Suprapubic skin (tissue), 4 donors: ENCODE measurements around the gene CFAP58.

Experiments used
- CTCF ChIP-seq, 2 donors: fragments of 200-600 bp in 1 of 2; fragments of 450-650 bp in 1 of 2; sonication (generic) in 1 of 2; IDR thresholded peaks; one replicate each; pipeline ENCODE4 v1.5.1; 2016 to 2019; ENCODE audit warnings: antibody characterized with exemption in 2 of 2, mild to moderate bottlenecking in 1 of 2, moderate library complexity in 1 of 2
- EP300 ChIP-seq: sonication (generic); formaldehyde crosslinking; IDR thresholded peaks from one replicate; pipeline ENCODE4 v1.6.1; 2017; ENCODE audit warnings: antibody characterized with exemption
- POLR2A ChIP-seq, 2 donors: fragments of 450-650 bp; IDR thresholded peaks; one replicate each; pipeline ENCODE4 v1.6.1; 2017; ENCODE audit warnings: antibody characterized with exemption in 2 of 2, mild to moderate bottlenecking in 2 of 2, moderate library complexity in 2 of 2
- POLR2AphosphoS5 ChIP-seq, 3 donors: sonication (generic); formaldehyde crosslinking; IDR thresholded peaks; one replicate each; pipeline ENCODE4 v1.6.1; 2017; ENCODE audit warnings: antibody characterized with exemption in 3 of 3

GRCh38 chr10:104333032-104333727 lies 20.5 kb upstream of the CFAP58 start:
- TF ChIP-seq CTCF (IDR thresholded peaks at IDR 0.05) (no peak), POLR2AphosphoS5 (IDR thresholded peaks at IDR 0.05) (no peak), EP300 (no peak), POLR2A (IDR thresholded peaks at IDR 0.05) (no peak)
